C4-2B (cell line): ENCODE results near the gene ROR2.

Source experiments
- ZFX ChIP-seq: fragments of 450-650 bp; IDR thresholded peaks from 2 replicates; pipeline ENCODE4 v1.6.1; 2017
- TF ChIP-seq, protein P1 (sequence below): fragments of 450-650 bp; conservative IDR thresholded peaks from 2 replicates; pipeline ENCODE4 v1.5.1; 2017; ENCODE audit warnings: mild to moderate bottlenecking

DNA sequence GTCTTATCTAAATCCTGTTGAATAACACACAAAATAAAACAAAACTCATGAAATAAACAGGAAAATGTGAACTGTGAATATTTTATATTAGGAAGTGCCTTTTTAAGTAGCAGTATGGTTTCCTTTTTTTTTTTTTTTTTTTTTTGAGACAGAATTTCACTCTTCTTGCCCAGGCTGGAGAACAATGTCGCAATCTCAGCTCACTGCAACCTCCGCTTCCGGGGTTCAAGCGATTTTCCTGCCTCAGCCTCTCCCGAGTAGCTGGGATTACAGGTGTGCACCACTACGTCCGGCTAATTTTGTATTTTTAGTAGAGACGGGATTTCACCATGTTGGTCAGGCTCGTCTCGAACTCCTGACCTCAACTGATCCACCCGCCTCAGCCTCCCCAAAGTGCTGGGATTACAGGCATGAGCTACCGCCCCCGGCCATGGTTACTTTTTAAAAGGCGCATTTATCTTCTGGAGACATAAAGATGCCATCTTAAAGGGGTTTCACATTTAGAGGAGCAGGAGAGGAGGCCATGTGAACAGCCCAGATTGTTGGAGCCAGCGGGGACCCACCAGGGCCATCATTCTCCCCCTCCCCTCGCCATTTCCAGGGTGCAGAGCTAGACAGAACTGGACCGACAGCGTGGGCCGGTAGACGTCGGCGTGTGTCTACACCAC is 64.1 kb downstream of the ROR2 start:
- TF ChIP-seq, protein P1, sequence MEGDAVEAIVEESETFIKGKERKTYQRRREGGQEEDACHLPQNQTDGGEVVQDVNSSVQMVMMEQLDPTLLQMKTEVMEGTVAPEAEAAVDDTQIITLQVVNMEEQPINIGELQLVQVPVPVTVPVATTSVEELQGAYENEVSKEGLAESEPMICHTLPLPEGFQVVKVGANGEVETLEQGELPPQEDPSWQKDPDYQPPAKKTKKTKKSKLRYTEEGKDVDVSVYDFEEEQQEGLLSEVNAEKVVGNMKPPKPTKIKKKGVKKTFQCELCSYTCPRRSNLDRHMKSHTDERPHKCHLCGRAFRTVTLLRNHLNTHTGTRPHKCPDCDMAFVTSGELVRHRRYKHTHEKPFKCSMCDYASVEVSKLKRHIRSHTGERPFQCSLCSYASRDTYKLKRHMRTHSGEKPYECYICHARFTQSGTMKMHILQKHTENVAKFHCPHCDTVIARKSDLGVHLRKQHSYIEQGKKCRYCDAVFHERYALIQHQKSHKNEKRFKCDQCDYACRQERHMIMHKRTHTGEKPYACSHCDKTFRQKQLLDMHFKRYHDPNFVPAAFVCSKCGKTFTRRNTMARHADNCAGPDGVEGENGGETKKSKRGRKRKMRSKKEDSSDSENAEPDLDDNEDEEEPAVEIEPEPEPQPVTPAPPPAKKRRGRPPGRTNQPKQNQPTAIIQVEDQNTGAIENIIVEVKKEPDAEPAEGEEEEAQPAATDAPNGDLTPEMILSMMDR, result no peak
- no peak for TF ChIP-seq ZFX
